IMR-90 (cell line): ENCODE measurements around the gene CD2AP.

Source experiments
- POLR2A ChIP-seq: IDR thresholded peaks from 2 replicates; pipeline ENCODE4 v1.6.1; 2012; ENCODE audit warnings: mild to moderate bottlenecking, low read depth, low read length
- RFX5 ChIP-seq: IDR thresholded peaks from 2 replicates; pipeline ENCODE4 v1.8.0; 2012; ENCODE audit warnings: low read depth, mild to moderate bottlenecking, low read length, moderate library complexity
- TF ChIP-seq, protein P1 (sequence below): conservative IDR thresholded peaks from 2 replicates; pipeline ENCODE4 v1.5.1; 2012; ENCODE audit warnings: mild to moderate bottlenecking, low read depth, low read length, improper control_type of control experiment

GRCh38 chr6:47552319-47552718 lies 74.7 kb downstream of the CD2AP start:
- TF ChIP-seq POLR2A (no peak), RFX5 (no peak)
- TF ChIP-seq, protein P1, sequence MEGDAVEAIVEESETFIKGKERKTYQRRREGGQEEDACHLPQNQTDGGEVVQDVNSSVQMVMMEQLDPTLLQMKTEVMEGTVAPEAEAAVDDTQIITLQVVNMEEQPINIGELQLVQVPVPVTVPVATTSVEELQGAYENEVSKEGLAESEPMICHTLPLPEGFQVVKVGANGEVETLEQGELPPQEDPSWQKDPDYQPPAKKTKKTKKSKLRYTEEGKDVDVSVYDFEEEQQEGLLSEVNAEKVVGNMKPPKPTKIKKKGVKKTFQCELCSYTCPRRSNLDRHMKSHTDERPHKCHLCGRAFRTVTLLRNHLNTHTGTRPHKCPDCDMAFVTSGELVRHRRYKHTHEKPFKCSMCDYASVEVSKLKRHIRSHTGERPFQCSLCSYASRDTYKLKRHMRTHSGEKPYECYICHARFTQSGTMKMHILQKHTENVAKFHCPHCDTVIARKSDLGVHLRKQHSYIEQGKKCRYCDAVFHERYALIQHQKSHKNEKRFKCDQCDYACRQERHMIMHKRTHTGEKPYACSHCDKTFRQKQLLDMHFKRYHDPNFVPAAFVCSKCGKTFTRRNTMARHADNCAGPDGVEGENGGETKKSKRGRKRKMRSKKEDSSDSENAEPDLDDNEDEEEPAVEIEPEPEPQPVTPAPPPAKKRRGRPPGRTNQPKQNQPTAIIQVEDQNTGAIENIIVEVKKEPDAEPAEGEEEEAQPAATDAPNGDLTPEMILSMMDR: no peak
